Measurements from ENCODE around the gene PRKCA.

- TF ChIP-seq, protein P1, sequence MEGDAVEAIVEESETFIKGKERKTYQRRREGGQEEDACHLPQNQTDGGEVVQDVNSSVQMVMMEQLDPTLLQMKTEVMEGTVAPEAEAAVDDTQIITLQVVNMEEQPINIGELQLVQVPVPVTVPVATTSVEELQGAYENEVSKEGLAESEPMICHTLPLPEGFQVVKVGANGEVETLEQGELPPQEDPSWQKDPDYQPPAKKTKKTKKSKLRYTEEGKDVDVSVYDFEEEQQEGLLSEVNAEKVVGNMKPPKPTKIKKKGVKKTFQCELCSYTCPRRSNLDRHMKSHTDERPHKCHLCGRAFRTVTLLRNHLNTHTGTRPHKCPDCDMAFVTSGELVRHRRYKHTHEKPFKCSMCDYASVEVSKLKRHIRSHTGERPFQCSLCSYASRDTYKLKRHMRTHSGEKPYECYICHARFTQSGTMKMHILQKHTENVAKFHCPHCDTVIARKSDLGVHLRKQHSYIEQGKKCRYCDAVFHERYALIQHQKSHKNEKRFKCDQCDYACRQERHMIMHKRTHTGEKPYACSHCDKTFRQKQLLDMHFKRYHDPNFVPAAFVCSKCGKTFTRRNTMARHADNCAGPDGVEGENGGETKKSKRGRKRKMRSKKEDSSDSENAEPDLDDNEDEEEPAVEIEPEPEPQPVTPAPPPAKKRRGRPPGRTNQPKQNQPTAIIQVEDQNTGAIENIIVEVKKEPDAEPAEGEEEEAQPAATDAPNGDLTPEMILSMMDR (IDR thresholded peaks at IDR 0.05): no peak
- no peak for TF ChIP-seq POLR2A (IDR thresholded peaks at IDR 0.05)
Measured at GRCh38 chr17:66498580-66498979, 196.2 kb downstream of the PRKCA start.
